IPS-NIHi7 (cell line): ENCODE measurements around the gene GSPT1.

Experiments
- DNase-seq: peaks from one replicate; pipeline ENCODE4 v3.0.0; 2012; ENCODE audit warnings: mixed read lengths; ENCODE audit errors: extremely low spot score

Gene GSPT1

GRCh38 chr16:11913425-11914079, 2.2 kb downstream of the GSPT1 start:
- no peak for DNase-seq

DNA sequence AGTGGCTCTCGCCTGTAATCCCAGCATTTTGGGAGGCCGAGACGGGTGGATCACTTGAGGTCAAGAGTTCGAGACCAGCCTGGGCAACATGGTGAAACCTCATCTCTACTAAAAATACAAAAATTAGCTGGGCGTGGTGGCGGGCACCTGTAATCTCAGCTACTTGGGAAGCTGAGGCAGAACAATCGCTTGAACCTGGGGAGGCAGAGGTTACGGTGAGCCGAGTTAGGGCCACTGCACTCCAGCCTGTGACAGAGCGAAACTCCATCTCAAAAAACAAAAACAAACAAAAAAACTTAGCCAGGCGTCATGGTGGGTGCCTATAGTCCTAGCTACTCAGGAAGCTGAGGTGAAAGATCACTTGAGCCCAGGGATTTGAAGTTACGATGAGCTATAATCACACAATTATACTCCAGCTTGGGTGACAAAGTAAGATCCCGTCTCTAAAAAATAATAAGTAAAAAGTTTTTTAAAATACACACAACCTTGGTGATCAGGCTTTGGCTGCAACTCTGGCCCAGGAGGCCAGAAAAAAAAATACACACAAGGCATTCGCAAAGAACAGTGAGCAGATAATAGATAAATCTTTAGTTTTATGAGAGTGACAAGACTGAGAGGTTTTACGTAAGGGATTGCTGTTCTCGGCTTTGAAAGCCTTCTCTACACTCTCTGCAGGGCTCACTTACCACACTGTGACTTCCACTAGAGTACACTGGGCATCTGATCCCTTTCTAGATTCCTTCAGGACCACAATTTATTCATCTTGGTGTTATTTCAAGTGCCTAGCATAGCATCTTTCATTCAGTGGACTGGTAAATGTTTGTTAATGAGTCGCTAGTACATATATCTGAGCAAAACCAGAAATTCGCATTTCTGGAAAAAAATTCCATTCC, 5.9 kb downstream of the GSPT1 start:
- no peak for DNase-seq

- DNase-seq: no peak
Measured at GRCh38 chr16:11907160-11907970, 8.4 kb downstream of the GSPT1 start.

DNA sequence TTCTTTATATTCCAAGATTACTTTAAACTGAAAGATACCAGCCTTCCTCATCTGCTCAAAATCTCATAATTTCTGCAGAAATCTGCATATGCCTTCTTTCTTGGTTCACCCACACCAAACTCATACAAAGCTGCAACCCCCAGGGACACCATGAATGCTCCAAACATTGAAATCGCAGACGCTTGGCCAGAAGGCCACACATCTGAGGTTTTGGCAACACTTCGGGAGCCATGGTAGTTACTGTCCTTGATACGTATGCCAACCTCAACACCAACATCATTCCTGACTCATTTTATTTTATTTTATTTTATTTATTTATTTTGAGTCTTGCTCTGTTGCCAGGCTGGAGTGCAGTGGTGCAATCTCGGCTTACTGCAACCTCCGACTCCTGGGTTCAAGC, 11.8 kb downstream of the GSPT1 start:
- no peak for DNase-seq

- no peak for DNase-seq
Measured at GRCh38 chr16:11901091-11901490, 14.7 kb downstream of the GSPT1 start.

- no peak for DNase-seq
Measured at GRCh38 chr16:11896486-11897176, 19.1 kb downstream of the GSPT1 start.

DNA sequence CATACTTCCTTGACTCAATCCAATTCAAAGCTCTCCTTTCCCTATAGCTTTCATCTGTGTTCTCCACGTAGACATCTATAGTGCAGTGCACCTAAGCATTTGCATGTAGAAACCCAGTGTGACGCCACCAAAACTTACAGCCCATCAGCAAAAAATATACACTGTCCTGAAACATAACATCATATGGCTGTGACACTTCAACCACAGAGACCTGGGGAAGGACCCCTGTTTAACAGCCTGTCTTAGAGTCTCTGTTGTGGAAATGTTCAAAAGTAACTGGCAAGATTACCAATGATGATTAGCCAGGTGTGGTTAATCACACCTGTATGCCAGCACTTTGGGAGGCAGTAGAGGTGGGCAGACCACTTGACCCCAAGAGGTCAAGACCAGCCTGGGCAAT, 22.2 kb downstream of the GSPT1 start:
- DNase-seq: no peak

DNA sequence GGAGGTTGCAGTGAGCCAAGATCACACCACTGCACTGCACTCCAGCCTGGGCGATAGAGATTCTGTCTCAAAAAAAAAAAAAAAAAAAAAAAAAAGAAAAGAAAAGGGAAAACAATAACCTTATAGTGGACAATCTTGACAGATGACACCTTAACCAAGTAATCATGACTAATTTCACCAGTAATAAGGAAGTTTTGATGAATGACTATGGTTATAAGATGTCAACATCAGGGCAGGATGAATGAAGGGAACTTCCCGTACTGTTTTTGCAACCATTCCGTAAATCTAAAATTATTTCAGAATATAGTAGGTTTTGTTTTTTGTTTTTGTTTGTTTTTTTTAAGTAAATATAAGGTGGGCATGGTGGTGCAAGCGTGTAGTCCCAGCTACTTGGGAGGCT, 23.0 kb downstream of the GSPT1 start:
- no peak for DNase-seq

DNA sequence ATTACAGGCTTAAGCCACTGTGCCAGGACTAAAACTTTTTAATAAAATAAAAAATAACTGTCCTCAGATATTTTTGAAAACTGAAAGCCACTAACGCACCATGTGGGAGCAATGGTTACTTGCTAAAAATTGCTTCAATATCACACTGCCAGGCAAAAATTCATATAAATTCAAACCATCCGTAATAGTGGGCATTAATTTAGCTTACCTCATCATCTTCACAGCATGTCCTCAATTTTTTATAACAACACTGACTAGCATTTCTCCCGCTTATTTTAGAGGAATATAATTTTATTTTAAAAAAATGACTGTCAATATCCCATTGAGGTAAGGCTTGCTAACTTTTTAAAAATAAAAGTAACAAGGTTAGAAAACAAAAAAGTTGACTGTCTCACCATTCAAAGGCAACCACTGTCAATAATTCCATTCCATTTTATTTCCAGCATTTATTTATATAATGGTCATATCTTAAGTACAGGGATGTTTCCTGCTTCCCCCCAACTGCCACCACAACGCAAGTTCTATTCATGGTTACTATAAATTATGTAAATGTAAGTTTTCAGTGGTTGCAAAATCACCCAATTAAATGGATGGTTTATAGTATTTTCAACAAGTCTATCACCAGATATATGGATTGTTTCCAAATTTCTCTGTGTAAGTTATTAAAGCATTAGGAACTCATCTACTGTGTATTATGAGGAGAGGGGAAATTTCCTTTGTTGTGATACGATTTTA, 25.4 kb downstream of the GSPT1 start:
- DNase-seq: no peak

DNA sequence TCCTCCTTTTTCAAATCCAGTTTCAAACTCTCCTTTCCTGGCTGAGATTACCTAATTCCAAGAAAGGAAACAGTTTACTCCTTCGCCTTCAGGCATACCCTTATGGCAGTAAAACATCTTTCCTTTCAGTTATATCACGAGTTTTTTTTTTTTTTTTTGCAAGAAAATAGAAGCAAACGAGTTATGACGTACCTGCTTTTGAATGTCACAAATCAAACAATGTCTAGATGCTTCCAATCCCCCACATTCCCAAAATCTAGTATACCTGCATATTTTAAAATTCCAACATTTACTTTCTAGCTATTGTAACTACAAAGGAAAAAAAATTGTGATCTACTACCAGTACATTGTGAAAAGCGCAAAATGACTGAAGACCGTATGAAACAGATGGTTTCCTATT, 28.9 kb downstream of the GSPT1 start:
- no peak for DNase-seq

DNA sequence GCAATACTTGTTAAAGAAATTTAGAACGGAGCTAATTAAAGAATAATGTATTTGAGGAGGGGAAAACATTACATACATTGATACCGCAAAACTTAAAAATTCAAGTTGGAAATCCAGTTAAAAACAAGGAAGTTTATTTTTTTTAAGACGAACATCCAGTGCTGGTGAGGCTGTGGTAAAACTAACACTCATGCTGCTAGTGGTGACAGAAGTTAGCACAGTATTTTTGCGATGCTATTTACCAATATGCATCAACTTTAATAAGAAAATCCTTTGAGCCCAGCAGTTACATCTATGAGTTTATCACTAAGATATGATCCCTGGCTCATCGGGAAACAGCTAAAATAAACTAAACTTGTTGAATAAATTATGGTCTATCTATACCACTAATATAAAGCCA, 31.7 kb downstream of the GSPT1 start:
- DNase-seq: no peak

GRCh38 chr16:11880007-11880406, 35.7 kb downstream of the GSPT1 start:
- no peak for DNase-seq

GRCh38 chr16:11877374-11877773, 38.4 kb downstream of the GSPT1 start:
- no peak for DNase-seq

DNA sequence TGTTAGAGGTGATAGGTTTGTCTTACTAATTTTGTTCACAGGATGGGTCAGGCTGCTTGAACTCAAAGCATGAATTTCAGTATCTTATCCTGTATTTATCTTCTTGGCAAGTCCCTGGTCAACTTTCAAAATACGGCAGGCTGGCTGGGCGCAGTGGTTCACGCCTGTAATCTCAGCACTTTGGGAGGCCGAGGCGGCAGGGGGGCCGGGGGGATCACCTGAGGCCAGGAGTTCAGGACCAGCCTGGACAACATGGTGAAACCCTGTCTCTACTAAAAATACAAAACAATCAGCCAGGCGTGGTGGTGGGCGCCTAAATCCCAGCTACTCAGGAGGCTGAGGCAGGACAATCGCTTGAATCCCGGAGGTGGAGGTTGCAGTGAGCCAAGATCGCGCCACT, 39.5 kb downstream of the GSPT1 start:
- DNase-seq: no peak

- DNase-seq: no peak
Measured at GRCh38 chr16:11875721-11876120, 40.0 kb downstream of the GSPT1 start.

- DNase-seq: no peak
Measured at GRCh38 chr16:11871193-11871592, 44.6 kb downstream of the GSPT1 start.

DNA sequence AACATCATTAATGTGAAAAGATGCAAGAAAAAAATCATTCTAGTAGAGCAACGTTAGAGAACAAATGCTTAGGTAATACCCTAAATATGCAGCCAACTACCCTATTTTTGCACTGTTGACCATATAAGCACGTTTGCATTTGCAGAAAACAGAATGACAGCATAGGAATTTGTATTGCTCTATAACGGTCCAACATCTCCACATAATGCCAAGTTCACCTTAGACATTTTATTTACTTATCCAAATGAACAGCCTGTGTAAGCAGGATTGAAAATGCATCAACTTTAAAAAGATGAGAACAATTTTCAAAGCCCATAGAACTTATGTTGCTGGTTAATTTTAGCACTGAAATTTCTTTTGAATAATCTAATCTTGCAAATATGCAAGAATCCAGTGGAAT, 45.4 kb downstream of the GSPT1 start:
- no peak for DNase-seq

GRCh38 chr16:11869353-11870228, 46.2 kb downstream of the GSPT1 start:
- DNase-seq: no peak

GRCh38 chr16:11868412-11868980, 47.3 kb downstream of the GSPT1 start:
- no peak for DNase-seq

DNA sequence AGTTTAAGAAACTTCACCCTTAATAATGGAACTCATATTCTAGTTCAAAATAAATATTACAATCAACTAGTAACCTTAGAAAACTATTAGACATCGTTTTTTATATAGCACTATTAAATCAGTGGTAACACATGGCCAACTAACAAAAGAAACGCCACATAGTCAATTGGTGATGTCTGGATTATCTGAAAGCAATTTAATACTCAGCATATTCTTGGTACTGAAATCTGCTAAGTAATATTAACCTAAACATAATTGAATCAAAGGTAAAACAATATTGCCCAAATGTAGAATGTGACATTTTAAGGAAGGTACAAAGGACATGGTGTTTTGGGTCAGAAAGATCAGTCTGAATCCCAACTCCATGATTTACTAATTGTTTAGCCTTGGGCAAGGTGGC, 53.3 kb downstream of the GSPT1 start:
- no peak for DNase-seq
